Caco-2 (cell line): ENCODE measurements around the gene SLC30A3. TPM values are rescaled to one million over a fixed set of nuclear protein-coding genes. Genes with fewer than 3 reads are reported as not detected.
A peak's percentile ranks its signal among the peaks of the same experiment; 100 is the strongest.

Experiments
- BruUV-seq: library from RNA; stranded (reverse); fragments of 400-500 nt; replicated peaks from 2 replicates; lab custom pipeline; 2021; lab: Mats Ljungman, UMichigan
- CTCF ChIA-PET: fragments of 300-600 bp; sonication (Branson Sonifier 250); formaldehyde crosslinking; loops from one replicate; lab custom pipeline; 2022; ENCODE audit warnings: antibody characterized with exemption; lab: Charles Lee
- POLR2A ChIA-PET: fragments of 300-600 bp; sonication (Branson Sonifier 250); formaldehyde crosslinking; loops from one replicate; lab custom pipeline; 2022; ENCODE audit warnings: antibody characterized with exemption; lab: Charles Lee
- DNase-seq, 2 experiments: peaks; one replicate each; pipeline versions ENCODE4 v3.0.0 to v3.0.0-alpha.2; 2020 to 2022
- H3K27me3 ChIP-seq: replicated peaks from 2 replicates; pipeline ENCODE4 v1.6.0; 2011; ENCODE audit warnings: low read length; ENCODE audit not compliant: control insufficient read depth, insufficient read depth
- H3K36me3 ChIP-seq: 2 replicates; pipeline ENCODE4 v1.5.1; 2011; ENCODE audit warnings: low read length; ENCODE audit not compliant: control insufficient read depth, insufficient read depth
- H3K4me1 ChIP-seq: fragments of 250-450 bp; sonication (Bioruptor Pico); 2 replicates; pipeline ENCODE4 v1.5.1; 2020; ENCODE audit warnings: mild to moderate bottlenecking
- H3K4me3 ChIP-seq: 2 replicates; pipeline ENCODE4 v1.5.1; 2011; ENCODE audit warnings: low read depth, mild to moderate bottlenecking, control low read depth, low read length
- H3K9me3 ChIP-seq: fragments of 250-450 bp; sonication (Bioruptor Pico); 2 replicates; pipeline ENCODE4 v1.5.1; 2020; ENCODE audit warnings: mild to moderate bottlenecking, moderate library complexity
- H3K27ac Mint-ChIP-seq: one replicate; pipeline ENCODE4 v1.8.0; 2022; ENCODE audit warnings: mixed read lengths; ENCODE audit not compliant: unreplicated experiment
- H3K27me3 Mint-ChIP-seq: one replicate; pipeline ENCODE4 v1.8.0; 2022; ENCODE audit warnings: mixed read lengths; ENCODE audit not compliant: insufficient read depth, unreplicated experiment
- H3K36me3 Mint-ChIP-seq: one replicate; pipeline ENCODE4 v1.8.0; 2022; ENCODE audit warnings: mild to moderate bottlenecking, mixed read lengths; ENCODE audit not compliant: insufficient read depth, unreplicated experiment
- H3K4me1 Mint-ChIP-seq: one replicate; pipeline ENCODE4 v1.8.0; 2022; ENCODE audit warnings: low read depth, mixed read lengths; ENCODE audit not compliant: unreplicated experiment
- H3K4me3 Mint-ChIP-seq: one replicate; pipeline ENCODE4 v1.8.0; 2022; ENCODE audit warnings: mild to moderate bottlenecking, moderate library complexity, mixed read lengths; ENCODE audit not compliant: unreplicated experiment
- H3K9me3 Mint-ChIP-seq: one replicate; pipeline ENCODE4 v1.8.0; 2022; ENCODE audit warnings: mixed read lengths; ENCODE audit not compliant: unreplicated experiment
- intact Hi-C: fragments of 100-400 bp; cut with micrococcal nuclease; formaldehyde crosslinking; loops from one replicate; pipeline ENCODE4 v1.10.0; 2022; ENCODE audit not compliant: unreplicated experiment
- total RNA-seq: library from RNA; stranded (reverse); gene quantifications from 2 replicates; pipeline ENCODE4 v1.2.3, GENCODE V29; 2022
- TF ChIP-seq, protein P1 (sequence below), 2 experiments: fragments of 200-600 bp in 1 of 2; IDR thresholded peaks; 1 replicate in 1 of 2; 2 replicates in 1 of 2; pipeline versions ENCODE4 v1.5.1 to v1.8.0; 2011 to 2022; ENCODE audit warnings: antibody characterized with exemption in 1 of 2, control low read depth in 1 of 2, inconsistent platforms in 1 of 2, low read depth in 1 of 2, low read length in 1 of 2, mild to moderate bottlenecking in 1 of 2, moderate library complexity in 1 of 2; ENCODE audit not compliant: insufficient read depth in 1 of 2, severe bottlenecking in 1 of 2, unreplicated experiment in 1 of 2

SLC30A3 gene
- total RNA-seq, 1 experiment from 2014 or later = 4.3 TPM

DNA sequence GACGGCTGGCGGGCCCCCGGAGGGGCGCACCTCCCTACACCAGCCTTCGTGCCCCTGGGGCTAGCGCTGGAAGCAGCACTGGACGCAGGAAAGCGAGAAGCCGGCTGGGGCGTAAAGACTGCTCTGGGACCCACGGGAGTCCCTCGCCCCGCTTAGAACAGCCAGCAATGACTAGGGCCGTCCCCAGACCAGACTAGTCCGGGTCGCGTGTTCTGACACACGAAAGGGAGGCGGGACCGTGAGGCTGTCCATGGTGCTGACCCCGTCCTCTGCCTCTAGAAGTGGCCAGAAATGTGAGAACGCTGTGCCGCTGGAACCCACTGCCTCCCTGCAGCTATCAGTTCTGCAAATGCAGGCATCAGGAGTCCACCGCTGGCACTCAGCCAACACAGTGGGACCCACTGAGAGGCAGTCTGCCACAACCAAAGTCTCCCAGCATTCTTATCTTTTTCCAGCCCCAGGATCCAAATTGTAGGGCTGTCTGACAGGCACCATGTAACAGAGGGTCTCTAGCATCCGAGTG is 45.6 kb upstream of the SLC30A3 start, which contains the start of gene UCN:
TSS of gene UCN (minus strand) at position 87 of the 523 bp plus-strand sequence. CDS start 550 bp downstream, outside the sequence.
- ChIA-PET CTCF (interaction anchor here (1.1 kb wide), 1 partner anchor 15 kb away, joined by 3 read pairs; no protein-coding TSS in a partner anchor), POLR2A (no interaction called here)
- Histone ChIP-seq H3K36me3 (no peaks in the 10 kb centered on the region), H3K4me3 (peak within 1 kb of the TSS; percentile 19), H3K27me3 (no peaks in the 10 kb centered on the region), H3K4me1 (peaks cover 16% of the 10 kb centered on the region), H3K9me3 (no peaks in the 10 kb centered on the region)
- peak within 1 kb of the TSS; percentile 58 for H3K4me3 Mint-ChIP-seq
- intact Hi-C loops = no loop called here
- peak; percentile 76 to 83 for DNase-seq
- peaks cover 7% of the 10 kb centered on the region for H3K36me3 Mint-ChIP-seq
- no peak within 1 kb of the TSS for H3K27ac Mint-ChIP-seq
- peaks cover 11% of the 10 kb centered on the region for H3K4me1 Mint-ChIP-seq
- TF ChIP-seq, protein P1, sequence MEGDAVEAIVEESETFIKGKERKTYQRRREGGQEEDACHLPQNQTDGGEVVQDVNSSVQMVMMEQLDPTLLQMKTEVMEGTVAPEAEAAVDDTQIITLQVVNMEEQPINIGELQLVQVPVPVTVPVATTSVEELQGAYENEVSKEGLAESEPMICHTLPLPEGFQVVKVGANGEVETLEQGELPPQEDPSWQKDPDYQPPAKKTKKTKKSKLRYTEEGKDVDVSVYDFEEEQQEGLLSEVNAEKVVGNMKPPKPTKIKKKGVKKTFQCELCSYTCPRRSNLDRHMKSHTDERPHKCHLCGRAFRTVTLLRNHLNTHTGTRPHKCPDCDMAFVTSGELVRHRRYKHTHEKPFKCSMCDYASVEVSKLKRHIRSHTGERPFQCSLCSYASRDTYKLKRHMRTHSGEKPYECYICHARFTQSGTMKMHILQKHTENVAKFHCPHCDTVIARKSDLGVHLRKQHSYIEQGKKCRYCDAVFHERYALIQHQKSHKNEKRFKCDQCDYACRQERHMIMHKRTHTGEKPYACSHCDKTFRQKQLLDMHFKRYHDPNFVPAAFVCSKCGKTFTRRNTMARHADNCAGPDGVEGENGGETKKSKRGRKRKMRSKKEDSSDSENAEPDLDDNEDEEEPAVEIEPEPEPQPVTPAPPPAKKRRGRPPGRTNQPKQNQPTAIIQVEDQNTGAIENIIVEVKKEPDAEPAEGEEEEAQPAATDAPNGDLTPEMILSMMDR (IDR thresholded peaks at IDR 0.05; ENCODE audit: insufficient read depth in 1 of 2, low read depth in 1 of 2, low read length in 1 of 2, severe bottlenecking in 1 of 2, unreplicated experiment in 1 of 2) = no peak
- no peaks in the 10 kb centered on the region for H3K9me3 Mint-ChIP-seq
- no TSS peak for BruUV-seq
- H3K27me3 Mint-ChIP-seq = peaks cover 3% of the 10 kb centered on the region

DNA sequence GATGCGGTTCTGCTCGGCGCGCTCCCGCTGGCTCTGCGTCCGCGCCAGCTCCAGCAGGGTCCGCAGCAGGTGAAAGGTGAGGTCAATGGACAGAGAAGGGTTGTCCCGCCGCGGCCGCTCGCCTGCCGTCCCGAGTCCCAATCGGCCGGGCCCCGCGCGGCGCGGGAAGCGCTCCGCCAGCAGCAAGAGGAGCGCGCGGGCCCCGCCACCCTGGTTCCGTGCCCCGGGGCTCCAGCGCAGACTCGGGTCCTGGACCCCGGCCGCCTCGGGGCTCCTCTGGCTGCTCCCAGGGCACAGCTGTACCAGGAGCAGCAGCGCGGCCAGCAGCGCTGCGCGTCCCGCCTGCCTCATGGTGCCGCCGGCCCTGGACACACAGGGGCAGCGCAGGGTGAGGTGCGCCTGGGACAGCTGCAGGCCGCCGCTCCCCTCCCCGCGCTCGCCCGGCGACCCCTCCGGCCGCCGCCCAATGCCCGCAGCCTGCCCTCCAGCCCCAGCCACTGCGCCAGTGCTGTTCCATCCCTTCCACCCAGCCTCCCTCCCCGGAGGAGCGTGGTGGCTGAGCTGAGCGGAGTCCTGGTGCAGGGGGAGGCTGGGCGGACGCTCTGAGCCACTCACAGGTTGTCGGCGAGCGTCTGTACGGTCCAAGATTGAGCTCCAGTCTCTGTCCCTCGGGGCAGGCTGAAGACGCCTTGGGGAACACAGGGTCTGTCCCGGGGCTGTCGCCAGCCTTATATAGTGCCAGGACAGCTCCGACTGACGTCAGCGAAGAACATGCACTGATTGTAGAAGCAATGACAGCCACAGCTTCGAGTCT is 44.9 kb upstream of the SLC30A3 start:
- no peaks in the 10 kb centered on the region for H3K36me3 ChIP-seq
- H3K4me1 Mint-ChIP-seq = peaks cover 9% of the 10 kb centered on the region
- H3K27ac Mint-ChIP-seq = no peak overlapping the region
- H3K4me3 Mint-ChIP-seq = peak overlapping the region; percentile 58
- no TSS peak for BruUV-seq
- peaks cover 3% of the 10 kb centered on the region for H3K27me3 Mint-ChIP-seq
- H3K27me3 ChIP-seq = no peaks in the 10 kb centered on the region
- DNase-seq = peak in 1 of 2 experiments; percentile 39
- H3K4me1 ChIP-seq = peaks cover 16% of the 10 kb centered on the region
- TF ChIP-seq, protein P1 (IDR thresholded peaks at IDR 0.05; ENCODE audit: insufficient read depth in 1 of 2, low read depth in 1 of 2, low read length in 1 of 2, severe bottlenecking in 1 of 2, unreplicated experiment in 1 of 2) = no peak
- peaks cover 7% of the 10 kb centered on the region for H3K36me3 Mint-ChIP-seq
- no peaks in the 10 kb centered on the region for H3K9me3 Mint-ChIP-seq
- ChIA-PET POLR2A (no interaction called here), CTCF (interaction anchor here (1.1 kb wide), 1 partner anchor 14 kb away, joined by 3 read pairs; no protein-coding TSS in a partner anchor)
- H3K9me3 ChIP-seq = no peaks in the 10 kb centered on the region
- peak overlapping the region; percentile 19 for H3K4me3 ChIP-seq
- intact Hi-C loops = no loop called here

DNA sequence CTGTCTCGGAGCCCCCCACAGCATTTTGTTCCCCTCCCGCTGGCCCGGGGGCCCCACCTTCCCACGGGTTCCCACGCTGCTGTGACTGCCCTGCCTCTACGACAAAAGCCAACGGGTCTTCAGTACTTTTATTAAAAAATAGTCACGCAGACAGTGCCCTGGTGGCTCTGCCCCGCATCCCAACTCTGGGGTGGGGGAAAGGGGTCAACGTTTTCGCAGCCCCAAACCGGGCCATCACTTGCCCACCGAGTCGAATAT is 44.4 kb upstream of the SLC30A3 start:
- H3K4me3 ChIP-seq = peak overlapping the region; percentile 19; the same call in 1 of the 2 replicates
- H3K9me3 ChIP-seq = no peaks in the 10 kb centered on the region
- Mint-ChIP-seq H3K27me3 (peaks cover 3% of the 10 kb centered on the region), H3K36me3 (peaks cover 7% of the 10 kb centered on the region), H3K9me3 (no peaks in the 10 kb centered on the region), H3K27ac (no peak overlapping the region), H3K4me1 (peaks cover 4% of the 10 kb centered on the region), H3K4me3 (peak overlapping the region; percentile 58)
- BruUV-seq = no TSS peak
- CTCF ChIA-PET = interaction anchor here (1.1 kb wide), 1 partner anchor 14 kb away, joined by 3 read pairs; no protein-coding TSS in a partner anchor
- peaks cover 11% of the 10 kb centered on the region for H3K4me1 ChIP-seq
- intact Hi-C loops = no loop called here
- no peaks in the 10 kb centered on the region for H3K36me3 ChIP-seq
- POLR2A ChIA-PET = no interaction called here
- no peak for DNase-seq
- H3K27me3 ChIP-seq = no peaks in the 10 kb centered on the region
- TF ChIP-seq, protein P1 (IDR thresholded peaks at IDR 0.05; ENCODE audit: insufficient read depth in 1 of 2, low read depth in 1 of 2, low read length in 1 of 2, severe bottlenecking in 1 of 2, unreplicated experiment in 1 of 2) = no peak
